Measurements from ENCODE around the gene CCDC85B.
A peak's percentile ranks its signal among the peaks of the same experiment; 100 is the strongest.
"Not testable (repeated sequence)": the region's sequence is repeated elsewhere in the genome, so short reads cannot be mapped to it uniquely, and the experiment has no call there.

CCDC85B gene

GRCh38 chr11:65887723-65888162 is 2.7 kb upstream of the CCDC85B start:
- no peak for DNase-seq

GRCh38 chr11:65888163-65888814 is 2.2 kb upstream of the CCDC85B start, which contains the start of gene FIBP:
Gene FIBP, minus strand, starts transcription at chr11:65888471. Its CDS starts 53 bp downstream, at chr11:65888418.
- peak; percentile 93 for DNase-seq

- DNase-seq, result peak; percentile 8
Observed at GRCh38 chr11:65891219-65892136, 1.0 kb downstream of the CCDC85B start.

DNA sequence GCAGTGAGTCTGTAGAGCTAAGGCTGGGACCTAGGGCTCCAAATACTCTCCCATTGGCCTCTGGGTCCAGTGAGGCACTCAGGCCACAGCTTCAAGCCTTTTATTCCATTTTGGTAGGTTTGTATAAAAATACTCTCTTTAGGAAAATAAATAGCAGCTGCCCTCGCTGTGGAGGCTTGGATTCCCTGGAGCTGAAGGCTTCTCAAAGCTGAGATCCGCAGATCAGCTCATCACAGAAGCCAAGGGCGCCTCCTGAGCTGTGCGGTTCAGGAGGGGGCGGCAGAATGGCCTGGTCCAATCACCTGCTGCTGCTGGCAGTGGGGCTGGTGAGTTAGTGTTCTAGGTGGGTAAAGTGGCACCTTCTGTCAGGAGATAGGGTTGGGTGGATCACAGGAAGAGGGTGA is 1.7 kb downstream of the CCDC85B start:
- not testable (repeated sequence) for DNase-seq

DNA sequence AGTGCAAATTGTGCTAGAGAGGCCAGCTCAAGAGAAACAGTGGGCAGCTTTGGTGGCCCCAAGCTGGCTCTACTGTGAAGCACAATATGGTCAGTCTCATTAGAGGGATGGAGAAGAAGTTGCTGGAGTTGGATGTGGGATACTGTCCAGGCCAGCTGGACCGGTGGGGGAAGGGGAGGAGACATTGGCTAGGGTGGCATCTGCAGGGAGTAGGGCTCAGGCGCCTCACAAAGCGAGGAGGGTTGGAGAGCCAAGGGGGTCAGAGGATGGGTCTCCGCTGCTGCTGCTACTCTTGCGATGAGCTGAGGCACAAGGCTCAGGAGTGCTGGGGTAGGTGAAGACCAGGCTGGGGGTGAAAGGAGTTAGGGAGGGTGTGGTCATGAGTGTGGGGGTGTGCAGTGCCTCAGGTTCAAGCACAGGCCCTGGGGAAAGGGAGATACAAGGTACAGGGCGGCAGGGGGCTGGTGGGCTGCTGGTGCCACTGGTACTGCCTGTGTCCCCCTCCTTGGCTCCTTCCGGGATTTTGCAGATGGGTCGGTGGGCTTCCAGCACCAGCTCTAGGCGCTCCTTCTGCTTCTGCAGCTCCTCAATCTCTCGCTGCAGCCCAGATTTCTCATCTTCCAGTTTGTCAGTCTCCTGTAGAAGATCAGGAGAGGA is 2.3 kb downstream of the CCDC85B start:
- no peak for DNase-seq

DNA sequence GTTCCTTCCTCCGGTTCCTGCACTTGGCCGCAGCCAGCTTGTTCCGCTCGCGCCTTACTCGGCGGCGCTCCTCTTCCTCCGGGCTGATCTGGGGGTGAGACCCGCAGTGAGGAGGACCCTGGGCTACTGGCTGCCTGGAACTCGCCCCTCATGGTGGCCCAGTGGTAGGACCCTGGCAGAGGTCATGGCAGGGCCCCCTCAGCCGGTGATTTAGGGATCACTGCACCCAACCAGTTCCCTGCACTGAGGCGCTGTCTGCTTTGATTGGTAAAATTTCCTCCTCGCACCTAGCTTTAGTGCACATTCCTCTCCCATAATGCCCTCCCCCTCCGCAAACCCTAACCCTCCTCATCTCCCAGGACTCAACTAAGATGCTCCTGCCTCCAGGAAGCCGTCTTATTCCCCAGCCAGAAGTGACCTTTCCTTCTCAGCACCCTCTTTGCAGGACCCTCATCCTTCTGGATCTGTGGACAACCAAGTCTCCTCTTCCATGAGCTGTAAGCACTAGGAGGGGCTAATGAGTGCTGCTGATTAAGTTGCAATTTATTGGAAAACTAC is 3.6 kb downstream of the CCDC85B start:
- no peak for DNase-seq

- DNase-seq, result no peak
Observed at GRCh38 chr11:65895482-65895981, 5.1 kb downstream of the CCDC85B start.

DNA sequence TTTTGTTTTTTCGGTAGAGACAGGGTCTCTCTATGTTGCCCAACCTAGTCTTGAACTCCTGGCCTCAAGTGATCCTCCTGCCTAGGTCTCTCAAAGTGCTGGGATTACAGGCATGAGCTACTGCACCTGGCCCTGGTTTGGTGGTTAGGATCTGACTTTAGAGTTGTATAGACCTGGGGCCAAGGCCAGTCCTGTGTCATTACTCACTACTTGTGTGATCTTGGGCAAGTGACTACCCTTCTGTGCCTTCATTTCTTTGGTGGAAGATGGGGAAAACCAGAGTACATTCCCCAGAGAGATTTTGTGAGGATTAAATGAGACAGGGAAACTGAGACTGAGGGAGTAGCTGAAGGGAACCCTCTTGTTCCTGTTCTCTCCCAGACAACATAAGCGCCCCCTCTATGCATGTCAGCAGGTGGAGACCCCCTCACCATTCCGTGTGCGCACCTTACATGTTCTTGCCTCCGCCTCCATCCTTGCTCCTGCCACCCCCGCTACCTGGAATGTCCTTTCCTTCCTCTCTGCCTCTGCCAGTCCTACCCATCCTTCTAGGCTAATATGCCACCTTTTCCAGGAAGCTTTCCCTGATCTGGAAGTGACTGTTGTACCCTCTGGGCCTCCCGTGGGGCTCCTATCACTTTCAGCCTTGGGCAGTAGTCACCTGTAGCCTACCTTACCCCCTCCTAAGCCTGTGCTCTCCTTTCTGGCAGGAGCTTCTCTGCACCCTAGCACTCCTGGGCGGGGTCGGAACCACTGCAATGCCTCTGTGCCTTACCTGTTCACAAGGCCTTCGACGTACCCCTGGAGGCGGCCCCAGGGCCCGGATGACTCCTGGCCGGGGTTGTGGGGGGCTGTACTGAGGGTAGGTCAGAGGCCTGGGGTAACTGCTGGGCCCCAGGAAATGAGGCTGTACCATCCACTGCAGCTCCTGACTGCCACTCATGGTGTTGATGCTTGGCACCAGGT is 5.8 kb downstream of the CCDC85B start:
- DNase-seq, result no peak

DNA sequence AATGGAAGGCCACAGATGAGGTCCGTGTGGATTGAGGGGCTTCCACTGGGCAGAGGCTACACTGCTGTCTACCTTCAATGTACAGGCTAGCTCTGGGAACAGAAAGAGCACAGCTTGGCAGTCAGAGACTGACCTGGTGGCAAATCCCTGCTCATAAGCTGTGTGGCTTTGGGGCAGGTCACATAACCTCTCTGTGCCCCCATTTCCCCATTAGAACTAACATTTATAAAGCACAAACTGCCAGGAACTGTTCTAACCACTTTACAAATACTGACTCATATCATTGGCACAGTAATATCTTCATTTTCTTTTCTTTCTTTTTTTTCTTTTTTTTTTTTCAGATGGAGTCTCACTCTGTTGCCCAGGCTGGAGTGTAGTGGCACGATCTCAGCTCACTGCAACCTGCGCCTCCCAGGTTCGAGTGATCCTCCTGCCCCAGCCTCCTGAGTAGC is 6.6 kb downstream of the CCDC85B start:
- no peak for DNase-seq

DNA sequence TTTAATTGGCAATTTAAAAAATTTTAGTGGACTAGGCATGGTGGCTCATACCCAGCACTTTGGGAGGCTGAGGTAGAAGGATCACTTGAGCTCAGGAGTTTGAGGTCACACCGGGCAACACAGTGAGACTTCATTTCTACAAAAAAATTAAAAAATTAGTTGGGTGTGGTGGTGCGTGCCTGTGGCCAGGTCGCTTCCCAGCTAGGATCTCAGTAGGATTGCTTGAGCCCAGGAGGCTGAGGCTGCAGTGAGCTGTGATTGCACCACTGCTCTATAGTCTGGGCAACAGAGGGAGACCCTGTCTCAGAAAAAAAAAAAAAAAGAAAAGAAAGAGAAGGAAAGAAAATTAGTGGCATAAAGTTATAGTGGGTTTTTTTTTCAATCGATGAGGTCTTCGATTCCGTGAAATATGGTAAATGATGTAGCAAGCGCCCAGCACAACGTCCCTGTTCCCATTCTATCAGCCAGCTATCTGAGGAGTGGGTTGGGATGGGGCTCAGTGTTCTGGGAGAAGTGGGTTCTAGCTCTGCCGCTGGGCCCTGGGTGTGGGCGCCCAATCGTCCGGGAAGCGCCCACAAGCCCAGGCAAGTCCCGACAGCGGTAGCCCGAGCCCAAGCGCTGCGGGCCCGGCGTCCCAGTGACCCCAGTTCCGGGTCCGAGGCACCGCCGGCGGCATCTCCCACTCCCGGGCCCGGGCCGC is 8.3 kb downstream of the CCDC85B start:
- DNase-seq, result no peak

- no peak for DNase-seq
Observed at GRCh38 chr11:65899356-65900124, 9.1 kb downstream of the CCDC85B start.

GRCh38 chr11:65900125-65900898 is 9.8 kb downstream of the CCDC85B start, which contains the start of gene FOSL1:
Gene FOSL1, minus strand, starts transcription at chr11:65900388. Its CDS starts 49 bp downstream, at chr11:65900339.
- peak; percentile 61 for DNase-seq

GRCh38 chr11:65900899-65901180 is 10.4 kb downstream of the CCDC85B start:
- DNase-seq, result no peak

GRCh38 chr11:65903068-65903481 is 12.6 kb downstream of the CCDC85B start:
- DNase-seq, result no peak

- no peak for DNase-seq
Observed at GRCh38 chr11:65903715-65904114, 13.2 kb downstream of the CCDC85B start.

GRCh38 chr11:65906602-65907001 is 16.1 kb downstream of the CCDC85B start:
- DNase-seq, result no peak

DNA sequence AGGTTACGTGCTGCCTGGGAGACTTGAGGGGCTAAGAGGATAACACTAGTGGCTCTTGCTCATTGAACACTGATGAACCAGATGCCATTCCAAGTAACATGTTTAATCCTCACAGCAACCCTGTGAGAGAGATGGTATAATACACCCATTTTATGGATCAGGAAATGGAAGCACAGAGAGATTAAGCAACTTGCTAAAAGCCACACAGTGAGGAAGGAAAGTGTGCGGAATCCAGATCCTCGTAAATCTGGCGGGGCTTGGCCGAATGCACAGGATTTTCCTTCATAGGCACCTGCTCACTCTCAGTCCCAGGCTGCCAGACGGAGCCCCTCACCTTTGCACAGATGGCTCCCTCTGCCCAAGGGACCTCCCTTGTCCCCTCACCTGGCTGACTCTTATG is 17.4 kb downstream of the CCDC85B start:
- no peak for DNase-seq

- DNase-seq, result no peak
Observed at GRCh38 chr11:65911682-65912568, 21.5 kb downstream of the CCDC85B start.

Measured in NCI-H748 treated with DMSO at 0.1 percent for 48 hours (cell line).